ENCODE data around the gene PUS7.
"Not testable (repeated sequence)": the region's sequence is repeated elsewhere in the genome, so short reads cannot be mapped to it uniquely, and the experiment has no call there.

PUS7 gene

GRCh38 chr7:105524840-105525239, 2.8 kb upstream of the PUS7 start:
- Mint-ChIP-seq H3K4me3 (no peak overlapping the region), H3K27me3 (ENCODE audit: low read depth, poor library complexity) (peaks cover 10% of the 10 kb centered on the region), H3K36me3 (ENCODE audit: low read depth) (peaks cover 2% of the 10 kb centered on the region), H3K4me1 (peaks cover 7% of the 10 kb centered on the region), H3K9me3 (peaks cover 14% of the 10 kb centered on the region), H3K27ac (no peak overlapping the region)
- TF ChIP-seq CTCF (IDR thresholded peaks at IDR 0.05): no peak
- no peak for DNase-seq

GRCh38 chr7:105524423-105524822, 2.4 kb upstream of the PUS7 start:
- H3K9me3 Mint-ChIP-seq: peaks cover 14% of the 10 kb centered on the region
- peaks cover 11% of the 10 kb centered on the region for H3K4me1 Mint-ChIP-seq

GRCh38 chr7:105521027-105521716, 899 bp downstream of the PUS7 start:
- peaks cover 29% of the 10 kb centered on the region for H3K36me3 Mint-ChIP-seq (ENCODE audit: low read depth)
- peaks cover 11% of the 10 kb centered on the region for H3K27me3 Mint-ChIP-seq (ENCODE audit: low read depth, poor library complexity)
- DNase-seq: peak; percentile 58
- peak overlapping the region; percentile 98 for H3K4me3 Mint-ChIP-seq
- no peak for TF ChIP-seq CTCF (IDR thresholded peaks at IDR 0.05)
- H3K4me1 Mint-ChIP-seq: peaks cover 18% of the 10 kb centered on the region
- H3K9me3 Mint-ChIP-seq: peaks cover 12% of the 10 kb centered on the region
- peak overlapping the region; percentile 97 for H3K27ac Mint-ChIP-seq

More at GRCh38 chr7:105524423-105524822, 2.4 kb upstream of the PUS7 start:
- H3K4me3 Mint-ChIP-seq; H3K36me3 Mint-ChIP-seq (ENCODE audit: low read depth); H3K27ac Mint-ChIP-seq; DNase-seq: not testable (repeated sequence)
- H3K27me3 Mint-ChIP-seq (ENCODE audit: low read depth, poor library complexity): peaks cover 12% of the 10 kb centered on the region

GRCh38 chr7:105520620-105521019, 1.5 kb downstream of the PUS7 start:
- Mint-ChIP-seq H3K4me3 (peak overlapping the region; percentile 72), H3K4me1 (peaks cover 18% of the 10 kb centered on the region), H3K36me3 (ENCODE audit: low read depth) (peaks cover 32% of the 10 kb centered on the region), H3K27me3 (ENCODE audit: low read depth, poor library complexity) (peaks cover 11% of the 10 kb centered on the region)
- not testable (repeated sequence) for H3K9me3 Mint-ChIP-seq, DNase-seq, H3K27ac Mint-ChIP-seq

GRCh38 chr7:105519353-105519752, 2.7 kb downstream of the PUS7 start:
- Mint-ChIP-seq H3K9me3 (peaks cover 6% of the 10 kb centered on the region), H3K4me1 (peaks cover 18% of the 10 kb centered on the region), H3K36me3 (ENCODE audit: low read depth) (peaks cover 42% of the 10 kb centered on the region), H3K27me3 (ENCODE audit: low read depth, poor library complexity) (peaks cover 8% of the 10 kb centered on the region), H3K27ac (no peak overlapping the region), H3K4me3 (peak overlapping the region; percentile 72)
- no peak for TF ChIP-seq CTCF (IDR thresholded peaks at IDR 0.05)
- no peak for DNase-seq

- not testable (repeated sequence) for H3K27ac Mint-ChIP-seq; DNase-seq; H3K4me3 Mint-ChIP-seq; H3K27me3 Mint-ChIP-seq (ENCODE audit: low read depth, poor library complexity); H3K9me3 Mint-ChIP-seq
- peaks cover 26% of the 10 kb centered on the region for H3K4me1 Mint-ChIP-seq
- peaks cover 66% of the 10 kb centered on the region for H3K36me3 Mint-ChIP-seq (ENCODE audit: low read depth)
Measured at GRCh38 chr7:105515610-105516009, 6.5 kb downstream of the PUS7 start.

GRCh38 chr7:105512926-105513526, 9.0 kb downstream of the PUS7 start:
- TF ChIP-seq CTCF (IDR thresholded peaks at IDR 0.05): no peak
- Mint-ChIP-seq H3K9me3 (peaks cover 6% of the 10 kb centered on the region), H3K4me3 (no peak overlapping the region), H3K27ac (peak overlapping the region; percentile 60), H3K27me3 (ENCODE audit: low read depth, poor library complexity) (no peaks in the 10 kb centered on the region), H3K4me1 (peaks cover 14% of the 10 kb centered on the region), H3K36me3 (ENCODE audit: low read depth) (peaks cover 64% of the 10 kb centered on the region)
- DNase-seq: no peak

Measured in nephron progenitor cell (in vitro differentiated cells).